Measurements from ENCODE around the gene CIC.

DNA sequence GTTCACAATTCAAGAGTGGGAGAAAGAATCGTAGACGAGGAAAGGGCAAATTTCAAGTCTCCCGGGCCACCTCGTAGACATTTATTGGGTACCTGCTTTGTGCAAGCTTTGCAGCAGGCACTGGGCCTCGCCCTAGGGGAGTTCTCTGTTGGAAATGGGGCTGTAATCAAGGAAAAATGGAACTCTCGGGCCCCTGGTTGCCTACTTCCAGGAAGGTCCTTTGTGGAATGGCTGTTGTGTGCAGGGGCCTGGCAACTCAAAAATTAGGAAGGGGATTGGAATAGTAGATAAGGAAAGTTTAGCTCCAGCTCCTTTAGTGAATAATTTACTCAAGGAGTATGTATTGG is 48.3 kb upstream of the CIC start:
- TF ChIP-seq, protein P1, sequence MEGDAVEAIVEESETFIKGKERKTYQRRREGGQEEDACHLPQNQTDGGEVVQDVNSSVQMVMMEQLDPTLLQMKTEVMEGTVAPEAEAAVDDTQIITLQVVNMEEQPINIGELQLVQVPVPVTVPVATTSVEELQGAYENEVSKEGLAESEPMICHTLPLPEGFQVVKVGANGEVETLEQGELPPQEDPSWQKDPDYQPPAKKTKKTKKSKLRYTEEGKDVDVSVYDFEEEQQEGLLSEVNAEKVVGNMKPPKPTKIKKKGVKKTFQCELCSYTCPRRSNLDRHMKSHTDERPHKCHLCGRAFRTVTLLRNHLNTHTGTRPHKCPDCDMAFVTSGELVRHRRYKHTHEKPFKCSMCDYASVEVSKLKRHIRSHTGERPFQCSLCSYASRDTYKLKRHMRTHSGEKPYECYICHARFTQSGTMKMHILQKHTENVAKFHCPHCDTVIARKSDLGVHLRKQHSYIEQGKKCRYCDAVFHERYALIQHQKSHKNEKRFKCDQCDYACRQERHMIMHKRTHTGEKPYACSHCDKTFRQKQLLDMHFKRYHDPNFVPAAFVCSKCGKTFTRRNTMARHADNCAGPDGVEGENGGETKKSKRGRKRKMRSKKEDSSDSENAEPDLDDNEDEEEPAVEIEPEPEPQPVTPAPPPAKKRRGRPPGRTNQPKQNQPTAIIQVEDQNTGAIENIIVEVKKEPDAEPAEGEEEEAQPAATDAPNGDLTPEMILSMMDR (IDR thresholded peaks at IDR 0.05) = no peak
- TF ChIP-seq POLR2A (IDR thresholded peaks at IDR 0.05) = no peak
- no peak for TF ChIP-seq POLR2AphosphoS5 (IDR thresholded peaks at IDR 0.05)
- no peak for TF ChIP-seq EP300 (IDR thresholded peaks at IDR 0.05)

Data from suprapubic skin (tissue), 4 donors.